ENCODE results near the gene CST3. TPM values are rescaled to one million over a fixed set of nuclear protein-coding genes. Genes with fewer than 3 reads are reported as not detected.

CST3 gene
- total and polyA plus RNA-seq, 2 experiments from 2014 or later = 478 to 784 TPM

DNA sequence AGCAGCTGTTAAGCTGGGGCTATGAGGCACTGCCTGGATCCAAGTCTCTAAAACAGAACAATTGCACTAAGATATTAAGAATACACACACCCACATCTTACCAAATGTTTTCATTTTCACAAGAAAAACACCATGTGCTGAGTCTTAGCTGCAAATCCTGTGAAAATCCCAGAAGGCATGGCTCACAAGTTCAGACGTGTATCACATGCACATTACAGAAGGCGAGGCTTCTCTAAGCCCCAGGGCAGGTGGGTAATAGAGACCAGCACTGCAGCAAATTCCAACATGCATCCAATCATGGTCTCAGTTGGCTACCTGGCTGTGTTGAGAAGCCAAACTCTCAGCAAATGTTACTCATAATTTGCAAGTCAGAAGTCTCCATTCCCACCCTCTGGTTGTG, 16.2 kb upstream of the CST3 start:
- Histone ChIP-seq H3K9me2 (ENCODE audit: insufficient read depth) (no peaks in the 10 kb centered on the region), H3K4me2 (ENCODE audit: unreplicated experiment) (no peak overlapping the region), H3K4me3 (no peak overlapping the region), H3K27ac (no peak overlapping the region), H2AFZ (no peak overlapping the region), H3K27me3 (replicated peaks; ENCODE audit: insufficient read depth) (no peaks in the 10 kb centered on the region), H4K20me1 (ENCODE audit: insufficient read depth) (no peaks in the 10 kb centered on the region), H3K36me3 (ENCODE audit: low read depth) (no peaks in the 10 kb centered on the region), H3K9me3 (ENCODE audit: low read depth) (no peaks in the 10 kb centered on the region), H3K9ac (no peak overlapping the region), H3F3A (ENCODE audit: insufficient read depth) (no peaks in the 10 kb centered on the region), H3K4me1 (ENCODE audit: insufficient read depth) (no peaks in the 10 kb centered on the region; the same call in 1 of the 2 replicates), H3K79me2 (ENCODE audit: insufficient read depth) (no peaks in the 10 kb centered on the region)
- in situ Hi-C loops (cut with MboI) = no loop called here
- no peak for DNase-seq
- TF ChIP-seq EZH2phosphoT487 (IDR thresholded peaks at IDR 0.05; ENCODE audit: insufficient read depth, low read depth) = no peak
- TF ChIP-seq EZH2 (IDR thresholded peaks at IDR 0.05; ENCODE audit: insufficient read depth, poor library complexity, severe bottlenecking) = no peak
- WGBS, 2 experiments (ENCODE audit: low coverage in 1 of 2, low lambda C conversion rate in 2 of 2, missing lambda C conversion rate in 2 of 2) = 38% methylated on average over 2 of the region's 2 CpGs

DNA sequence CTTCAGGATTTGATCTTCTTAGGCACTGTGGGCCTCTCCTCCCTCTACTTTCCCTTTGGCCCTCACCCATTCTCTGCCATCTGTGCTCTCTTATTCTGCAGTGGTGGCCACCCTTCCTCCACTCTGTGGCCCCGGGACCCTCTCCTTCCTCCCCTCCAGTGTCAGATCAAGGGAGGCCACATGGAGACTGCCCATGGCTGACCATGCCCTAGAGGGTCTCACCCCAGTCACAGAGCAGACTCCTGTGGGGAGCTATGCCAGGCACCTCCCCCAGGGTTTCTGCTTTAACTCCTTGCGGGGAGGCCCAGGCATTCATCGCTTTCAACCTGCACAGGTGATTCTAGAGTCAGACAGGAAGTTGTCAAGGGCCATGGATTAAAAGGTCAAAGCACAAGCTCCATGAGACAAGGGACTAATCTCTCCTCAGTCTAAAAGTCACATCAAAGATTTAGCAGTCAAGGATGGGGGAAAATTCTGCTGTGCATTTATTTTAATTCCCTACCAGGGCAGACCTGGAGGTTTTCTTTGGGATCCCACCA, 15.7 kb upstream of the CST3 start:
- no peaks in the 10 kb centered on the region; the same call in 1 of the 2 replicates for H3K4me1 ChIP-seq (ENCODE audit: insufficient read depth)
- in situ Hi-C loops (cut with MboI) = no loop called here
- H2AFZ ChIP-seq = no peak overlapping the region
- H3K27me3 ChIP-seq (replicated peaks; ENCODE audit: insufficient read depth) = no peaks in the 10 kb centered on the region
- no peaks in the 10 kb centered on the region for H3K9me2 ChIP-seq (ENCODE audit: insufficient read depth)
- TF ChIP-seq EZH2phosphoT487 (IDR thresholded peaks at IDR 0.05; ENCODE audit: insufficient read depth, low read depth) (no peak), EZH2 (IDR thresholded peaks at IDR 0.05; ENCODE audit: insufficient read depth, poor library complexity, severe bottlenecking) (no peak)
- no peak overlapping the region for H3K4me3 ChIP-seq
- no peaks in the 10 kb centered on the region for H3K36me3 ChIP-seq (ENCODE audit: low read depth)
- H3K9ac ChIP-seq = no peak overlapping the region
- H3K4me2 ChIP-seq (ENCODE audit: unreplicated experiment) = no peak overlapping the region
- WGBS, 2 experiments (ENCODE audit: low coverage in 1 of 2, low lambda C conversion rate in 2 of 2, missing lambda C conversion rate in 2 of 2) = 64 to 67% methylated on average over 3 of the region's 3 CpGs
- no peak overlapping the region for H3K27ac ChIP-seq
- DNase-seq = no peak
- no peaks in the 10 kb centered on the region for H3K9me3 ChIP-seq (ENCODE audit: low read depth)
- H3K79me2 ChIP-seq (ENCODE audit: insufficient read depth) = no peaks in the 10 kb centered on the region
- H3F3A ChIP-seq (ENCODE audit: insufficient read depth) = no peaks in the 10 kb centered on the region
- H4K20me1 ChIP-seq (ENCODE audit: insufficient read depth) = no peaks in the 10 kb centered on the region

DNA sequence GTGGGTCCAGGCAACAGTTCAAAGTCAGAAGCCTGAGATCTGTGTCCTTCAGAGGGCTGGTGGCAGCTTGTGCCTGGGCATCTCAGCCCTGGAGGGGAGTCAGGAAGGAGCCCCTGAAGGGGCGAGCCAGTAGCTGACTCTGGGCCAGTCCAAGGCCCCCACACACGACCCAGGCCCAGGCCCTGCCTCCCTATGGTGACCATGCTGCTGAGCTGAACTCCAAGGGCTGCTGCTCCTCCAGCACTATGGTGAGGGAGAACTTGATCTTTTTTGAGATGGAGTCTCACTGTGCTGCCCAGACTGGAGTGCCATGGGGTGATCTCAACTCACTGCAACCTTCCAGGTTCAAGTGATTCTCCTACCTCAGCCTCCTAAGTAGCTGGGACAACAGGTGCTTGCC, 15.2 kb upstream of the CST3 start:
- no peaks in the 10 kb centered on the region for H3K36me3 ChIP-seq (ENCODE audit: low read depth)
- WGBS, 2 experiments (ENCODE audit: low coverage in 1 of 2, low lambda C conversion rate in 2 of 2, missing lambda C conversion rate in 2 of 2) = 47 to 56% methylated on average over 2 of the region's 2 CpGs
- no peaks in the 10 kb centered on the region for H4K20me1 ChIP-seq (ENCODE audit: insufficient read depth)
- no peaks in the 10 kb centered on the region for H3F3A ChIP-seq (ENCODE audit: insufficient read depth)
- H3K4me3 ChIP-seq = no peak overlapping the region
- H3K4me2 ChIP-seq (ENCODE audit: unreplicated experiment) = no peak overlapping the region
- no peaks in the 10 kb centered on the region for H3K27me3 ChIP-seq (replicated peaks; ENCODE audit: insufficient read depth)
- no peak overlapping the region for H3K9ac ChIP-seq
- H3K4me1 ChIP-seq (ENCODE audit: insufficient read depth) = no peaks in the 10 kb centered on the region; the same call in 1 of the 2 replicates
- no peaks in the 10 kb centered on the region for H3K79me2 ChIP-seq (ENCODE audit: insufficient read depth)
- in situ Hi-C loops (cut with MboI) = no loop called here
- TF ChIP-seq EZH2phosphoT487 (IDR thresholded peaks at IDR 0.05; ENCODE audit: insufficient read depth, low read depth) (no peak), EZH2 (IDR thresholded peaks at IDR 0.05; ENCODE audit: insufficient read depth, poor library complexity, severe bottlenecking) (no peak)
- DNase-seq = no peak
- no peak overlapping the region for H2AFZ ChIP-seq
- no peak overlapping the region for H3K27ac ChIP-seq
- no peaks in the 10 kb centered on the region for H3K9me2 ChIP-seq (ENCODE audit: insufficient read depth)
- no peaks in the 10 kb centered on the region for H3K9me3 ChIP-seq (ENCODE audit: low read depth)

DNA sequence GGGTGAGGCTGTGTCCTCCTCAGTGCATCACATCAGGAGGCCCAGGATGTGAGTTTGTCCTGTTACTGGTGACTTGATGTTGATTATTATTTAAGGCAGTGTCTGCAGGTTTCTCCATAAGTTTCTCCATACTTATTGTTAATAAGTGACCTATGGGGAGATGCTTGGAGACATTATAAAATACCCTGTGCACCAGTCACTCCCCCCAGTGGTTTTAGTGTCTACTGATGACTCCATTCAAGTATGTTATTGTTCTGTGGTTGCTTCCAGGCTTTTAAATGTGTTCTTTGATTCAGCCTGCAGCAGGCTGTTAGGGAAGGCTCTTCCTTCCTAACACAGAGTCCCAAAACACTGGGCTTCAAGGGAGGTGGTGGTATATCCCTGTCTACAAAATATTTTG, 14.6 kb upstream of the CST3 start:
- no peaks in the 10 kb centered on the region for H3K9me2 ChIP-seq (ENCODE audit: insufficient read depth)
- TF ChIP-seq EZH2 (IDR thresholded peaks at IDR 0.05; ENCODE audit: insufficient read depth, poor library complexity, severe bottlenecking) (no peak), EZH2phosphoT487 (IDR thresholded peaks at IDR 0.05; ENCODE audit: insufficient read depth, low read depth) (no peak)

DNA sequence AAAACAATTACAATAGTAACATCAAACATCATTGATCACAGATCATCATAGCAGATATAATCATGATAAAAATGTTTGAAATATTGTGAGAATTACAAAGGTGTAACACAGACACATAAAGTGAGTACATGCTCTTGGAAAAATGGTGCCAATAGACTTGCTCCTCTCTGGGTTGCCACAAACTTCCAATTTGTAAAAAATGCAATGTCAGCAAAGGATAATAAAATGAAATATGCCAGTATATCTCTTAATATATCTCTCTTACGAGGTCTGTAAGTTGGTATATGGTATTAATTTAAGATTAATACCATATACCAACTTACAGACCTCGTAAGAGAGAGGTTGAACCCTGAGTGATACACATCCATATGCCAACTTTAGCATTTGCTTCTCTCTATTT, 13.4 kb upstream of the CST3 start:
- H3K4me1 ChIP-seq (ENCODE audit: insufficient read depth) = no peaks in the 10 kb centered on the region; the same call in 1 of the 2 replicates
- H3K27ac ChIP-seq = no peak overlapping the region
- H3F3A ChIP-seq (ENCODE audit: insufficient read depth) = no peaks in the 10 kb centered on the region
- WGBS, 2 experiments (ENCODE audit: low coverage in 1 of 2, low lambda C conversion rate in 2 of 2, missing lambda C conversion rate in 2 of 2) = 55 to 56% methylated on average over 2 of the region's 2 CpGs
- no peak overlapping the region for H2AFZ ChIP-seq
- no peaks in the 10 kb centered on the region for H3K9me3 ChIP-seq (ENCODE audit: low read depth)
- H4K20me1 ChIP-seq (ENCODE audit: insufficient read depth) = no peaks in the 10 kb centered on the region
- no peak overlapping the region for H3K4me2 ChIP-seq (ENCODE audit: unreplicated experiment)
- in situ Hi-C loops (cut with MboI) = no loop called here
- H3K79me2 ChIP-seq (ENCODE audit: insufficient read depth) = no peaks in the 10 kb centered on the region
- no peaks in the 10 kb centered on the region for H3K9me2 ChIP-seq (ENCODE audit: insufficient read depth)
- H3K9ac ChIP-seq = no peak overlapping the region
- TF ChIP-seq EZH2 (IDR thresholded peaks at IDR 0.05; ENCODE audit: insufficient read depth, poor library complexity, severe bottlenecking) = no peak
- H3K27me3 ChIP-seq (replicated peaks; ENCODE audit: insufficient read depth) = no peaks in the 10 kb centered on the region
- H3K36me3 ChIP-seq (ENCODE audit: low read depth) = no peaks in the 10 kb centered on the region
- DNase-seq = no peak
- no peak overlapping the region for H3K4me3 ChIP-seq

More for the DNA sequence above, 14.6 kb upstream of the CST3 start:
- Histone ChIP-seq H3K4me3 (no peak overlapping the region), H3K4me1 (ENCODE audit: insufficient read depth) (no peaks in the 10 kb centered on the region; the same call in 1 of the 2 replicates), H3K9me3 (ENCODE audit: low read depth) (no peaks in the 10 kb centered on the region), H3K27me3 (replicated peaks; ENCODE audit: insufficient read depth) (no peaks in the 10 kb centered on the region), H2AFZ (no peak overlapping the region), H3K27ac (no peak overlapping the region), H3K36me3 (ENCODE audit: low read depth) (no peaks in the 10 kb centered on the region), H3K9ac (no peak overlapping the region), H4K20me1 (ENCODE audit: insufficient read depth) (no peaks in the 10 kb centered on the region), H3K79me2 (ENCODE audit: insufficient read depth) (no peaks in the 10 kb centered on the region), H3F3A (ENCODE audit: insufficient read depth) (no peaks in the 10 kb centered on the region), H3K4me2 (ENCODE audit: unreplicated experiment) (no peak overlapping the region)
- DNase-seq = no peak
- in situ Hi-C loops (cut with MboI) = no loop called here

Data from GM23248 (cell line).